ENCODE data around the gene UBA52.

DNA sequence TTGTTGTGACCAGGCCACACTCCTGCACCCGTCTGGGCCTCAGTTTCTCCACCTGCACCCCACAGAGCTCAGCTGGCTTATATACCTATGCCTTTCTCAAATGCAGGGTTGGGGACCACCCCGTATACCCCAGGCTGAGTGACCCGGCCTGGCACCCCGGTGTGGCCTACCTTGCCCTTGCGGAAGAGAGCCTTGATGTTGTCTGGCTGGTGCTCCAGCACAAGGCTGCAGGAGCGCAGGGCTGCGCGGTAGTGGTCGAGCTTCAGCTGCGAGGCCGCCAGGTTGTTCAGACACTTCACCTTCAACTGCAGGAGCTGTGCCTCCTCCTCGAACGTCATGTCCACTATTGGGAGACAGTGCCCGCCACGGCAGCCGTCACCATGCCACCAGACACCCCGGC, 34.2 kb upstream of the UBA52 start:
- no peak for TF ChIP-seq GATA2 (IDR thresholded peaks at IDR 0.05; ENCODE audit: low read depth, low read length)
- no peak for TF ChIP-seq GATA3 (IDR thresholded peaks at IDR 0.05; ENCODE audit: low read depth, low read length)

Data from SH-SY5Y (cell line).